Measurements from ENCODE around the gene MEG3. TPM values are rescaled to one million over a fixed set of nuclear protein-coding genes. Genes with fewer than 3 reads are reported as not detected.

The MEG3 gene
- total RNA-seq, 4 donors from 2014 or later, result 6.0 to 23.7 (median 9.4) TPM

DNA sequence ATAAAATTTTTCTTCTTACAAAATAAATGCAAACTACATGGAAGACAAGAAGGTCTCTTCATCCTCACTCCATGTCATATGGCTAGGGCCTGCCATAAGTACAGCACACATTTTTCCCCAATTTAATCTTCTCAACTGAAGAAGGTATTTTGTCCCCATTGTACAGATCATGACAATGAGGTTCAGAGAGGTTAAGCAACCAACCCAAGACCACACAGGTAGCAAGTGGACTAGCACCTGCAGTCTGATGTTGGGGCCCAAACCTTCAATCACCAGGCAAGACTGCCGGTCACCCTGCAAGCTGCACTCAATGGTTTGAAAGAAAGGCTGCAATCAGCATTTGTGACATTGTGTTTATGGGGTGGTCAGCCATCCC is 6.5 kb upstream of the MEG3 start:
- TF ChIP-seq POLR2A (IDR thresholded peaks at IDR 0.05), result no peak
- TF ChIP-seq, protein P1, sequence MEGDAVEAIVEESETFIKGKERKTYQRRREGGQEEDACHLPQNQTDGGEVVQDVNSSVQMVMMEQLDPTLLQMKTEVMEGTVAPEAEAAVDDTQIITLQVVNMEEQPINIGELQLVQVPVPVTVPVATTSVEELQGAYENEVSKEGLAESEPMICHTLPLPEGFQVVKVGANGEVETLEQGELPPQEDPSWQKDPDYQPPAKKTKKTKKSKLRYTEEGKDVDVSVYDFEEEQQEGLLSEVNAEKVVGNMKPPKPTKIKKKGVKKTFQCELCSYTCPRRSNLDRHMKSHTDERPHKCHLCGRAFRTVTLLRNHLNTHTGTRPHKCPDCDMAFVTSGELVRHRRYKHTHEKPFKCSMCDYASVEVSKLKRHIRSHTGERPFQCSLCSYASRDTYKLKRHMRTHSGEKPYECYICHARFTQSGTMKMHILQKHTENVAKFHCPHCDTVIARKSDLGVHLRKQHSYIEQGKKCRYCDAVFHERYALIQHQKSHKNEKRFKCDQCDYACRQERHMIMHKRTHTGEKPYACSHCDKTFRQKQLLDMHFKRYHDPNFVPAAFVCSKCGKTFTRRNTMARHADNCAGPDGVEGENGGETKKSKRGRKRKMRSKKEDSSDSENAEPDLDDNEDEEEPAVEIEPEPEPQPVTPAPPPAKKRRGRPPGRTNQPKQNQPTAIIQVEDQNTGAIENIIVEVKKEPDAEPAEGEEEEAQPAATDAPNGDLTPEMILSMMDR (IDR thresholded peaks at IDR 0.05), result no peak
- no peaks in the 10 kb centered on the region for H3K27me3 ChIP-seq
- H3K4me3 ChIP-seq (replicated peaks in 1 of 3), result no peak overlapping the region
- no peaks in the 10 kb centered on the region for H3K4me1 ChIP-seq
- intact Hi-C loops (cut with DNase I), result no loop called here
- H3K27ac ChIP-seq, result no peak overlapping the region
- no peaks in the 10 kb centered on the region for H3K36me3 ChIP-seq
- 100% methylated on average over 1 of the region's 1 CpG for WGBS, 2 donors
- H3K9me3 ChIP-seq, result no peaks in the 10 kb centered on the region
- no peak for DNase-seq

DNA sequence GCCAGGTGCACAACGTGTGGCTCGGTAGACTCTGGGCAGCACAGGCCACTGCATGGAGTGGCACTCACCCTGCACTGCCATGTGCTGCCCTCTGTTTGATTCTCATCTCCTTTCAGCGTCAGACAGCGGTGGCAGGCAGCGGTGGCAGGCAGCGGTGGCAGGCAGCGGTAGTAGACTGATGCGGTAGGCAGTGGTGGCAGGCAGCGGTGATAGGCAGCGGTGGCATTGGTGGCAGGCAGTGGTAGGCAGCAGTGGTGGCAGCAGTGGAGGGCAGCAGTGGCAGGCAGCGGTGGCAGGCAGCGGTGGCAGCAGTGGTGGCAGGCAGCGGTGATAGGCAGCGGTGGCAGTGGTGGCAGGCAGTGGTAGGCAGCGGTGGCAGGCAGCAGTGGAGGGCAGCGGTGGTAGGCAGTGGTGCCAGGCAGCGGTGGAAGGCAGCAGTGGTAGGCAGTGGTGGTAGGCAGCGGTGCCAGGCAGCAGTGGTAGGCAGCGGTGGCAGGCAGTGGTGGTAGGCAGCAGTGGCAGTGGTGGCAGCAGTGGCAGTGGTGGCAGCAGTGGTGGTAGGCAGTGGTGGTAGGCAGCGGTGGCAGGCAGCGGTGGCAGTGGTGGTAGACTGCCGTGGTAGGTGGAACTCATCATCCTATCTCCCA is 6.0 kb upstream of the MEG3 start:
- no peaks in the 10 kb centered on the region for H3K9me3 ChIP-seq
- no peak overlapping the region for H3K4me3 ChIP-seq (replicated peaks in 1 of 3)
- intact Hi-C loops (cut with DNase I), result no loop called here
- H3K36me3 ChIP-seq, result no peaks in the 10 kb centered on the region
- no peaks in the 10 kb centered on the region for H3K27me3 ChIP-seq
- no peak overlapping the region for H3K27ac ChIP-seq
- 90 to 93% methylated on average over 22 of the region's 22 CpGs for WGBS, 2 donors
- no peak for DNase-seq
- no peaks in the 10 kb centered on the region for H3K4me1 ChIP-seq
- no peak for TF ChIP-seq POLR2A (IDR thresholded peaks at IDR 0.05)
- TF ChIP-seq, protein P1 (IDR thresholded peaks at IDR 0.05), result no peak

- DNase-seq, result no peak
- Histone ChIP-seq H3K27me3 (no peaks in the 10 kb centered on the region), H3K36me3 (no peaks in the 10 kb centered on the region), H3K27ac (no peak overlapping the region), H3K4me3 (replicated peaks in 1 of 3) (no peak overlapping the region), H3K4me1 (no peaks in the 10 kb centered on the region), H3K9me3 (no peaks in the 10 kb centered on the region)
- WGBS, 2 donors, result 31 to 39% methylated on average over 4 of the region's 4 CpGs
- intact Hi-C loops (cut with DNase I), result no loop called here
- TF ChIP-seq, protein P1 (IDR thresholded peaks at IDR 0.05), result no peak
- no peak for TF ChIP-seq POLR2A (IDR thresholded peaks at IDR 0.05)
Observed at GRCh38 chr14:100820957-100821356, 5.0 kb upstream of the MEG3 start.

DNA sequence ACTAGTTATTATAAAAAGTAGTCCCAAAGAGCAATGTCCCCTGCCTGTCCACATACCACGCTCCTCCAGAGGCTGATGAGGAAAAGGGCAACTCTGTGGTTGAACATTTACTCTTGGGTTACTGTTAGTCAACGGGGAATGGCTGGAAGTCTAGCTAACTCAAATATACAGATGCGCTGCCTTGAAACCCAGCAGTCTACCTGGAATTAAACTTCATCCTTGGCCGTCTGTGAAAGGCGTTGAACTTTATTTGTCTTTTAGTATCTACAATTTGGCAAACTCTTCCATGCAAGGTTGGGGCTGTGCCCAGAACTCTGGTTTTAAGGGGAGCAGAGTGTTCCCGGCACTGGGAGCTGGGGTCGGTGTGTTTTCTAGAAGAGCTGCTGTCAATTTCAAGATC is 3.9 kb upstream of the MEG3 start:
- Histone ChIP-seq H3K4me1 (no peaks in the 10 kb centered on the region), H3K27me3 (no peaks in the 10 kb centered on the region), H3K27ac (no peak overlapping the region), H3K9me3 (no peaks in the 10 kb centered on the region), H3K4me3 (replicated peaks in 1 of 3) (no peak overlapping the region), H3K36me3 (no peaks in the 10 kb centered on the region)
- 63 to 72% methylated on average over 7 of the region's 7 CpGs for WGBS, 2 donors
- TF ChIP-seq, protein P1 (IDR thresholded peaks at IDR 0.05), result no peak
- no peak for TF ChIP-seq POLR2A (IDR thresholded peaks at IDR 0.05)
- intact Hi-C loops (cut with DNase I), result no loop called here
- DNase-seq, result peak in 1 of 2 donors; percentile 28

DNA sequence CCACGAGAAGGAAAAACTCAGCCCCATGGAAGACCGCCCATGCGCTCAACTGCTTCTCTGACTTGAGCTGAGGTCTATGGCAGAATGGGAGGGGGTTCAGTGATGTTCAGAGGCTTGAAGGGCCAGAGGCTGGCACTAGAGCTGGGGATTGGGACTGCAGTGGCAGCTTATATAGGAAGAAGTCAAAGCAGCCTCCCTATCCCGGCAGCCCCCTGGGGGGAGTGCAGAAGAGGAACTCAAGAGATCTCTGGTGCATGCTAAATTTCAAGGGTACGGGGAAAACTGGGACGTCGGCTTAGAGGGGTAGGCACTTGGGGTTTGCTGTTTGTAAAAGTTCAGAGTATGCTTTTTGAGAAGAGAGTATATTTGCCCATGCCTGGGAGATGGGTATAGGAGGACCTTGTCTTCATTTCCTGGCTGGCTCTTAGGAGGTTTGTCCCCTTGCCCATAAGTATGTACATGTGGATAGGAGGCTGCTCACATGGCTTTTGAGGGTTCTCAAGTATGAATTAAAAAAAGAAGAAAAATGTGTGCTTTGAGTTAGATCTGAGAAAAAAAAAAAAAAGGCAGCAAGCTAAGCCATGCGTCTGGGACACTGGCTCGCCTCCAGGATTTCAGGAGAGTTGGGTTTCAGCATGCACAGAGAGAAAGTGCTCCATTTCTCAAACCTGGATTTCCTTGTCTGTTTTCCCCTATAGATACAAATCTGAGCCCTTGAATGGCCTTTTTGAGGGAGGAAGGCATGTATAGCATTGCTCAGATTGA is 3.2 kb upstream of the MEG3 start:
- no peaks in the 10 kb centered on the region for H3K36me3 ChIP-seq
- TF ChIP-seq, protein P1 (IDR thresholded peaks at IDR 0.05), result no peak
- no peak for TF ChIP-seq POLR2A (IDR thresholded peaks at IDR 0.05)
- no peaks in the 10 kb centered on the region for H3K9me3 ChIP-seq
- 35 to 48% methylated on average over 9 of the region's 9 CpGs for WGBS, 2 donors
- H3K4me3 ChIP-seq (replicated peaks in 1 of 3), result no peak overlapping the region
- H3K27ac ChIP-seq, result no peak overlapping the region
- no peaks in the 10 kb centered on the region for H3K4me1 ChIP-seq
- H3K27me3 ChIP-seq, result peaks cover 3% of the 10 kb centered on the region
- DNase-seq, result peak; percentile 71 to 74
- intact Hi-C loops (cut with DNase I), result no loop called here

Data from thyroid gland (tissue), 4 donors.